Prostate gland (tissue), 2 donors: Measurements from ENCODE around the gene ING1.

Experiments
- CTCF ChIP-seq, 4 experiments: fragments of 200-600 bp in 2 of 4; fragments of 450-650 bp in 2 of 4; sonication (generic) in 2 of 4; IDR thresholded peaks; 1 replicate in 3 of 4; 2 replicates in 1 of 4; pipeline ENCODE4 v1.5.1; 2016 to 2019; ENCODE audit warnings: antibody characterized with exemption in 4 of 4, mild to moderate bottlenecking in 2 of 4, moderate library complexity in 2 of 4
- POLR2A ChIP-seq: fragments of 450-650 bp; IDR thresholded peaks from one replicate; pipeline ENCODE4 v1.6.1; 2016; ENCODE audit warnings: antibody characterized with exemption, mild to moderate bottlenecking
- POLR2AphosphoS5 ChIP-seq: sonication (generic); formaldehyde crosslinking; IDR thresholded peaks from one replicate; pipeline ENCODE4 v1.6.1; 2017; ENCODE audit warnings: antibody characterized with exemption

- TF ChIP-seq CTCF (IDR thresholded peaks at IDR 0.05) (no peak), POLR2A (no peak), POLR2AphosphoS5 (no peak)
Observed at GRCh38 chr13:110756219-110756631, 42.7 kb downstream of the ING1 start.
